Ishikawa (cell line): ENCODE results near the gene INSIG1.

ENCODE experiments used
- CEBPB ChIP-seq: IDR thresholded peaks from 2 replicates; pipeline ENCODE4 v1.6.1; 2012
- CREB1 ChIP-seq: IDR thresholded peaks from 2 replicates; pipeline ENCODE4 v1.6.1; 2012; ENCODE audit warnings: low read depth
- EGR1 ChIP-seq: IDR thresholded peaks from 2 replicates; pipeline ENCODE4 v1.6.1; 2012
- EP300 ChIP-seq: IDR thresholded peaks from 2 replicates; pipeline ENCODE4 v1.6.1; 2012; ENCODE audit warnings: borderline replicate concordance
- FOXM1 ChIP-seq: IDR thresholded peaks from 2 replicates; pipeline ENCODE4 v1.6.1; 2012; ENCODE audit warnings: low read depth, borderline replicate concordance
- MAX ChIP-seq: IDR thresholded peaks from 2 replicates; pipeline ENCODE4 v1.6.1; 2012
- NFIC ChIP-seq: IDR thresholded peaks from 2 replicates; pipeline ENCODE4 v1.6.1; 2012
- RAD21 ChIP-seq: IDR thresholded peaks from 2 replicates; pipeline ENCODE4 v1.6.1; 2012; ENCODE audit warnings: low read depth
- TAF1 ChIP-seq: IDR thresholded peaks from 2 replicates; pipeline ENCODE4 v1.6.1; 2012; ENCODE audit warnings: low read depth, mild to moderate bottlenecking
- TCF12 ChIP-seq: IDR thresholded peaks from 2 replicates; pipeline ENCODE4 v1.6.1; 2012; ENCODE audit warnings: low read depth
- TEAD4 ChIP-seq: IDR thresholded peaks from 2 replicates; pipeline ENCODE4 v1.6.1; 2012
- YY1 ChIP-seq: IDR thresholded peaks from 2 replicates; pipeline ENCODE4 v1.6.1; 2012; ENCODE audit warnings: low read depth
- ZBTB7A ChIP-seq: IDR thresholded peaks from 2 replicates; pipeline ENCODE4 v1.6.1; 2012; ENCODE audit warnings: low read depth
- TF ChIP-seq, protein P1 (sequence below): IDR thresholded peaks from 2 replicates; pipeline ENCODE4 v1.6.1; 2012
- TF ChIP-seq, protein P2 (sequence below): IDR thresholded peaks from 2 replicates; pipeline ENCODE4 v1.6.1; 2012; ENCODE audit warnings: low read depth, mild to moderate bottlenecking

The INSIG1 gene

DNA sequence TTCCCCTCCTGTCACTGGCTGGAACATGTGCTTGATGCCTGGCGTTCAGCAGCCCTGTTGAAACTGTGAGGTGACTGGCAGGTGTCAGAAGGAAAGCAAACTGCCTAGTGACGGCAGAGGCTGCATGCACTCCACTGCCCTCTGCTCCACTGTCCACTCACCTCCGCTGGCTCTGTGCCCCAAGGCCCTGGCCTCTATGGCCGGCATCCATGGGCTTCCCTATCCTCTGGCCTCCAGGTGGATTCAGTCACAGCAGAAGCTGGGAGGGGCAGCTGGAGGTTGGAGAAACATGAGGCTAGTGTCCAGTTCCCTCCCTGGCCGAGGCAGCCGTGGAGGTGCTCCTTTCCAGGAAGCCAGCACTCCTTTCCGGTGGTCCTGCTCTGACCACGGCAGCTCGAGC lies 31.2 kb upstream of the INSIG1 start:
- TF ChIP-seq EP300 (no peak), YY1 (no peak), ZBTB7A (no peak), NFIC (no peak), FOXM1 (no peak)
- TF ChIP-seq, protein P1, sequence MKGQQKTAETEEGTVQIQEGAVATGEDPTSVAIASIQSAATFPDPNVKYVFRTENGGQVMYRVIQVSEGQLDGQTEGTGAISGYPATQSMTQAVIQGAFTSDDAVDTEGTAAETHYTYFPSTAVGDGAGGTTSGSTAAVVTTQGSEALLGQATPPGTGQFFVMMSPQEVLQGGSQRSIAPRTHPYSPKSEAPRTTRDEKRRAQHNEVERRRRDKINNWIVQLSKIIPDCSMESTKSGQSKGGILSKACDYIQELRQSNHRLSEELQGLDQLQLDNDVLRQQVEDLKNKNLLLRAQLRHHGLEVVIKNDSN: no peak

DNA sequence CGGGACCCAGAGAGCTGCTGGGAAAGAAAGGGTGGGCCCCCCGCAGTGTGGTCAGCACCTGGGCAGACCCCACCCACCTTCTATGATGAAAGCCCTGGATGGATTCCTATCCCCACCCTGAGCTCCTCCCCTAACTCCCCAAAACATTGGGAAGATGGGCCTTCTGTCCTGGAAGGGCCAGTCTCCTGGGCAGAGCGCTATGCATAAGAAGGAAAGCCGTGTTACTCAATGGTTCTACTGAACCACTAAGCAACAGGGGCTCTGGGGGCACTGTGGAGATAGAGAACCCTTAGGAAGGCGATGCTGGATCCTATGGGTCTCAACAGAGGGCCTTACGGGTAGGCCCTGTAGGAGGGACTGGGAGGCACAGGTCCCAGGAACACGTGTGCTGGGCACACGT lies 30.7 kb upstream of the INSIG1 start:
- TF ChIP-seq MAX: no peak
- no peak for TF ChIP-seq TAF1
- no peak for TF ChIP-seq TEAD4
- TF ChIP-seq FOXM1: no peak
- TF ChIP-seq TCF12: no peak
- TF ChIP-seq, protein P1: no peak
- TF ChIP-seq NFIC: no peak
- no peak for TF ChIP-seq EP300
- TF ChIP-seq CEBPB: no peak
- TF ChIP-seq RAD21: no peak
- TF ChIP-seq CREB1: no peak
- TF ChIP-seq YY1: no peak
- TF ChIP-seq EGR1: no peak
- TF ChIP-seq ZBTB7A: no peak
- TF ChIP-seq, protein P2, sequence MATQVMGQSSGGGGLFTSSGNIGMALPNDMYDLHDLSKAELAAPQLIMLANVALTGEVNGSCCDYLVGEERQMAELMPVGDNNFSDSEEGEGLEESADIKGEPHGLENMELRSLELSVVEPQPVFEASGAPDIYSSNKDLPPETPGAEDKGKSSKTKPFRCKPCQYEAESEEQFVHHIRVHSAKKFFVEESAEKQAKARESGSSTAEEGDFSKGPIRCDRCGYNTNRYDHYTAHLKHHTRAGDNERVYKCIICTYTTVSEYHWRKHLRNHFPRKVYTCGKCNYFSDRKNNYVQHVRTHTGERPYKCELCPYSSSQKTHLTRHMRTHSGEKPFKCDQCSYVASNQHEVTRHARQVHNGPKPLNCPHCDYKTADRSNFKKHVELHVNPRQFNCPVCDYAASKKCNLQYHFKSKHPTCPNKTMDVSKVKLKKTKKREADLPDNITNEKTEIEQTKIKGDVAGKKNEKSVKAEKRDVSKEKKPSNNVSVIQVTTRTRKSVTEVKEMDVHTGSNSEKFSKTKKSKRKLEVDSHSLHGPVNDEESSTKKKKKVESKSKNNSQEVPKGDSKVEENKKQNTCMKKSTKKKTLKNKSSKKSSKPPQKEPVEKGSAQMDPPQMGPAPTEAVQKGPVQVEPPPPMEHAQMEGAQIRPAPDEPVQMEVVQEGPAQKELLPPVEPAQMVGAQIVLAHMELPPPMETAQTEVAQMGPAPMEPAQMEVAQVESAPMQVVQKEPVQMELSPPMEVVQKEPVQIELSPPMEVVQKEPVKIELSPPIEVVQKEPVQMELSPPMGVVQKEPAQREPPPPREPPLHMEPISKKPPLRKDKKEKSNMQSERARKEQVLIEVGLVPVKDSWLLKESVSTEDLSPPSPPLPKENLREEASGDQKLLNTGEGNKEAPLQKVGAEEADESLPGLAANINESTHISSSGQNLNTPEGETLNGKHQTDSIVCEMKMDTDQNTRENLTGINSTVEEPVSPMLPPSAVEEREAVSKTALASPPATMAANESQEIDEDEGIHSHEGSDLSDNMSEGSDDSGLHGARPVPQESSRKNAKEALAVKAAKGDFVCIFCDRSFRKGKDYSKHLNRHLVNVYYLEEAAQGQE: no peak

- TF ChIP-seq, protein P1: no peak
- TF ChIP-seq FOXM1 (no peak), YY1 (no peak), RAD21 (no peak)
Observed at GRCh38 chr7:155267436-155267835, 30.2 kb upstream of the INSIG1 start.

DNA sequence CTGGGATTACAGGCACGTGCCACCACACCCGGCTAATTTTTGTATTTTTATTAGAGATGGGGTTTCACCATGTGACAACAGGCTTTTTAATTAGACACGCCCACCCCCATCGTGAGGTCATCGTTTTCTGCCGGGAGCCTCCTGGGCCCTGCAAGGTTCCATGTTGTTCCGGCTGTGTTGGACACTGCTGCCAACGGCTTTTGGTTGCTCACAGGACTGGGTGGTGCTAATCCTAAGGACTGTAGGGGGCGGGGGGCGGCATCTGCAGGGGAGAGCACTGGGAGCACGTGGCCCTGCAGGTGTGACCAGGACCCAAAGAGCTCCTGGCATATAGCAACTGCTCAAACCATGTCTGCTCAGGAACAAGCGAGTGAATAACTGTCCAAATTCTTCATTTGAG lies 29.5 kb upstream of the INSIG1 start:
- TF ChIP-seq EP300 (no peak), TAF1 (no peak), FOXM1 (no peak)

- TF ChIP-seq NFIC: no peak
- TF ChIP-seq, protein P2: no peak
- TF ChIP-seq YY1: no peak
- TF ChIP-seq, protein P1: no peak
- TF ChIP-seq ZBTB7A: no peak
- TF ChIP-seq EGR1: no peak
Observed at GRCh38 chr7:155268921-155269650, 28.6 kb upstream of the INSIG1 start.

DNA sequence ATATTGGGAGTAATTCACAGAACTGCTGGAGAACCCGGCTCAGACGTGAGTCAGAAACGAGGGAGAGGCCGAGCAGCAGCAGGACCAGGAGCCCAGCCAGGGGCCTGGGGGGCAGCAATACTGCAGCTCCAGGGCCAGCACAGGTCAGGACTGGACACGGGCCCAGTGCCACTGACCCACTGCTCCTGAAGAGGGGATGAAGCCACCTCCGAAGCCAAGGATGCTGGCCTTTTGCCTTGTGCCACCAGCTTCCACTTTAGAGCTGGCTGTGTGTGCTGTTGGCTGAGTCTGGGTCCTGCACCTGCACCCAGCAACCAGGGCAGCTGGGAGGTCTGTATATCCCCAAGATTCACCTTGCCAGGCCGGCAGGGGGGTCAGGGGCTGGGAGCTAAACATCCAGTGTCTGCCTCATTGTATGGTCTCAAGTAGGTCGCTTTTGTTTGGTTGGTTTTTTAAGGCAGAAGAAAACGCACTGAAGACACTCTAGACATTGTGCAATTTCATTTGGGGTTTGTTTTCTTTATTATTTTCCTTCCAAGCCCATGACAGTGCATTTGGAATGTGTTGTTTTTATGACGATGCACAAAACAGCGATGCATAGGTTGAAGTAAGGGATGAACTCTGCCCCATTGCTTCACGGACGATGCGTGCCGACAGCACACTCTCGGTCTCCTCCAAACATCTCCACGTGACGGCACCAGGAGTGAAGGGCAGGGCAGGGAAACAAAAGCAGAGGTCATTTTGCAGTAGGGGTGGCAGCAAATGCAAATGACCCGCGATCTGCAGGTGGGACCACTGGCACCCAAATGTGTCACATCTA lies 27.7 kb upstream of the INSIG1 start:
- no peak for TF ChIP-seq RAD21
- no peak for TF ChIP-seq YY1
- no peak for TF ChIP-seq MAX
- TF ChIP-seq NFIC: no peak
- TF ChIP-seq ZBTB7A: no peak
